ENCODE data around the gene ASB10. TPM values are rescaled to one million over a fixed set of nuclear protein-coding genes. Genes with fewer than 3 reads are reported as not detected.

Gene ASB10
- total and polyA plus RNA-seq, 7 donors = 3.8 to 29.6 (median 22.5) TPM

GRCh38 chr7:151193203-151193978 is 6.3 kb upstream of the ASB10 start:
- ATAC-seq (no peak), DNase-seq (no peak)
- no peaks in the 10 kb centered on the region for H3K36me3 ChIP-seq (ENCODE audit: insufficient read depth in 1 of 2, low read depth in 1 of 2)
- peaks cover 6% of the 10 kb centered on the region for H3K4me1 ChIP-seq
- no peaks in the 10 kb centered on the region for H3K9me3 ChIP-seq
- H3K27ac ChIP-seq = no peak overlapping the region
- WGBS, 3 donors = 84 to 94% (median 90%) methylated on average over 14 of the region's 14 CpGs
- no peak overlapping the region for H3K4me3 ChIP-seq
- no peak for TF ChIP-seq CTCF (IDR thresholded peaks at IDR 0.05)
- peaks cover 0 to under 1% (median 0%) of the 10 kb centered on the region in 3 donors for H3K27me3 ChIP-seq (ENCODE audit: insufficient read depth in 3 of 3, low read length in 2 of 3)
- intact Hi-C loops (cut with DNase I) = loop anchor here (5.0 to 10.0 kb wide), 4 partner anchors 34 to 111 kb away; partner anchors contain the start of gene ABCF2 (in 1 of the 2)

DNA sequence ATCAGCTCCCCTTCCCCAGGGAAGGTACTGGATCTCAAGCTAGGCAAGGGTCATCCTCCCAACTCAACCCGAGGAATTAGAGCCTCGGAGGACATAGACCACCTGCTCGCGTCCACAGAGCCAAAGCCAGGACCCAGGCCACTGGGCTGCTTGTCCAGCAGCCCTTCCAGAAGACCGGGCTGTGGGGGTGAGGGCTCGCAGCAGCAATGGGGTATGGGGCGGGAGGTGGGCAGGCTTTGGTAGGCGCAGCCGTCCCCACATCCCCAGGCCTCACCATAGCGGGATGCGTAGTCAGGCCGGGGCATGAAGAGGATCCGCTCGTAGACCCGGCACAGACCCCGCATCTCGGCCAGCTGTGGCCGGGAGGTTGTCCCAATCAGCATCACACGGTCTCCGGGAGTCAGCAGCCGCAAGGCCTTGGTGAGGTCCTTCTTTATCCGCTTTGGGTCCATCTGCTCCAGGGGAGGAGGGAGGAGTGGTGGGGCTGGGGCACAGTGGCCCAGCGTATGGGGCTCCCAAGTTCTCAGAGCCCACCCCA is 5.0 kb upstream of the ASB10 start:
- peaks cover 15% of the 10 kb centered on the region for H3K4me1 ChIP-seq
- 88 to 93% (median 91%) methylated on average over 22 to 23 of the region's 23 CpGs for WGBS, 3 donors
- peak in 1 of 2 donors; percentile 32 for DNase-seq
- intact Hi-C loops (cut with DNase I) = loop anchor here (5.0 to 10.0 kb wide), 4 partner anchors 35 to 113 kb away; partner anchors contain the start of gene ABCF2 (in 1 of the 2)
- no peak overlapping the region for H3K4me3 ChIP-seq
- H3K27me3 ChIP-seq (ENCODE audit: insufficient read depth in 3 of 3, low read length in 2 of 3) = no peaks in the 10 kb centered on the region
- H3K9me3 ChIP-seq = no peaks in the 10 kb centered on the region
- no peaks in the 10 kb centered on the region for H3K36me3 ChIP-seq (ENCODE audit: insufficient read depth in 1 of 2, low read depth in 1 of 2)
- peak overlapping the region; percentile 68 for H3K27ac ChIP-seq
- no peak for ATAC-seq
- no peak for TF ChIP-seq CTCF (IDR thresholded peaks at IDR 0.05)

DNA sequence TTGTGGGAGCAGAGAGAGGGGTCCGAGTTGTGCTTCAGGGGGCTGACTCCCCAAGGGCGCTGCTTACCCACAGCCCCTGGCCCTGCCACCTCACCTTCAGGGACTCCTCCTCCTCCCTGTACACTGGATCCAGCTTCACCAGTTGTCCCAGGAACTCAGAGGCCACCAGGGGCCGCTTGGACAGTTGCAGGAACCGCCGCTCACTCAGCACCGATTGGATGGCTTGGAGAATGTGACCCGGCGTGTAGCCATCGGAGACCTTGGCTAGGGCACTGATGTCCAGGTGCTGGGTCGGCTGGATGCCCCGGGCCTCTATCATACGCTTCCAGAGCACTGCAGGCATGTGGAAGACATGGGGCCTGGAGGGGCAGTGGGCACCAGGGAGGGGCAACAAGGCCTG is 4.5 kb upstream of the ASB10 start:
- DNase-seq = peak; percentile 70 to 87

GRCh38 chr7:151189038-151189437 is 2.0 kb upstream of the ASB10 start:
- WGBS, 3 donors = 78 to 91% (median 80%) methylated on average over 4 of the region's 4 CpGs
- Histone ChIP-seq H3K4me1 (peaks cover 31% of the 10 kb centered on the region), H3K27ac (no peak overlapping the region), H3K36me3 (ENCODE audit: insufficient read depth in 1 of 2, low read depth in 1 of 2) (peaks cover 0 to 4% of the 10 kb centered on the region in 2 donors), H3K9me3 (no peaks in the 10 kb centered on the region), H3K27me3 (ENCODE audit: insufficient read depth in 3 of 3, low read length in 2 of 3) (no peaks in the 10 kb centered on the region), H3K4me3 (no peak overlapping the region)
- ATAC-seq (no peak), DNase-seq (no peak)
- no peak for TF ChIP-seq CTCF (IDR thresholded peaks at IDR 0.05)
- intact Hi-C loops (cut with DNase I) = no loop called here

More for the DNA sequence above, 4.5 kb upstream of the ASB10 start:
- ATAC-seq = peak; percentile 67 to 72 (median 71)
- Histone ChIP-seq H3K4me3 (no peak overlapping the region), H3K27ac (peak overlapping the region; percentile 68), H3K27me3 (ENCODE audit: insufficient read depth in 3 of 3, low read length in 2 of 3) (no peaks in the 10 kb centered on the region), H3K4me1 (peaks cover 15% of the 10 kb centered on the region), H3K9me3 (no peaks in the 10 kb centered on the region), H3K36me3 (ENCODE audit: insufficient read depth in 1 of 2, low read depth in 1 of 2) (no peaks in the 10 kb centered on the region)
- WGBS, 3 donors = 36 to 61% (median 37%) methylated on average over 12 of the region's 12 CpGs
- intact Hi-C loops (cut with DNase I) = loop anchor here (2.0 to 10.0 kb wide), 5 partner anchors 35 to 113 kb away; partner anchors contain the start of gene ABCF2 (in 2 of the 2)
- TF ChIP-seq CTCF (IDR thresholded peaks at IDR 0.05) = peak; percentile 35
